Smooth muscle cell of the brain vasculature (primary cell): ENCODE results near the gene LGI4.

Source experiments
- DNase-seq: peaks from one replicate; pipeline ENCODE4 v3.0.0-alpha.2; 2012; ENCODE audit warnings: low read depth, low spot score

LGI4 gene

DNA sequence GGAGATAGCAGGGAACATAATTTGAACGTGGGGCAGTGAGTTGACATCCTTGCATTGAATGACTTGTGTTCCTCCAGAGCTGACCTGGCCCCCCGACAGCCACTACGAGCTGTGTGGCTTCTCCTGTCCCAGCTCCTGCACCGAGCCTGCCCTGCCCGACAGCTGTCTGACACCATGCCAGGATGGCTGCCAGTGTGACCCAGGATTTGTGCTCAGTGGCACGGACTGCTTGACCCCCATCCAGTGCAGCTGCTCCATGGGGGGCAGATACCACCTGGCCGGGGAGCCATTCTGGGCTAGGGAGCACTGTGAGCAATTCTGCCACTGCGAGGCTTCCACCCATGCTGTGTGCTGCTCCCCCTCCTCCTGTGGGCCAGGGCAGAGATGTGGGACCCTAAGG lies 48.4 kb downstream of the LGI4 start:
- no peak for DNase-seq

DNA sequence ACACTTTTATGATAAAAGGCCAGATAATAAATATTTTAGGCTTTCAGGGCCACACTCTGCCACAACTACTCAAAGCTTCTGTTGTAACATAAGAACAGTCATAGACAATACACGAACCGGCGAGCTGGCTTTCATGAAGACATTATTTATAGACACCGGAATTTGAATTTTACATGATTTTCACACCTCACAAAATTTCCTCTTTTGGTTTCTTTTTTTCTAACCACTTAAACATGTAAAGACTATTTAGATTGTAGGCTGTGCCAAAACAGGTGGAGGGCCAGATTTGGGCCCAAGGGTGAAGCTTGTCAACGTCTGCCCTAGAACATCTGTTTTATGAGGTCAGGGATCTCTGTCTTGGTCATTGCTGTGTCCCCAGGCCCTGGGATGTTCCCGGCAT lies 48.9 kb downstream of the LGI4 start:
- DNase-seq, result no peak

DNA sequence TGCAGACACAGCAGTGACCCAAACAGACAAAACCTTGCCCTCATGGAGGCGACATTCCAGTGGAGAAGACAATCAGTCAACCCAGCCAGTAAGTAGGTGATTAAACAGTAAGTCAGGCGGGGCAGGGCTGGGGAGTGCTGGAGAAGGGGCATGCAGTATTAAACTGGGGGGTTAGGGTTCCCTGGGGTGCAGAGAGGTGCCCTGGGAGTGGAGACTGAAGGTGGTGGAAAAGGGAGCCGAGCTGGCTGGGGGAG lies 50.4 kb downstream of the LGI4 start:
- DNase-seq, result no peak

DNA sequence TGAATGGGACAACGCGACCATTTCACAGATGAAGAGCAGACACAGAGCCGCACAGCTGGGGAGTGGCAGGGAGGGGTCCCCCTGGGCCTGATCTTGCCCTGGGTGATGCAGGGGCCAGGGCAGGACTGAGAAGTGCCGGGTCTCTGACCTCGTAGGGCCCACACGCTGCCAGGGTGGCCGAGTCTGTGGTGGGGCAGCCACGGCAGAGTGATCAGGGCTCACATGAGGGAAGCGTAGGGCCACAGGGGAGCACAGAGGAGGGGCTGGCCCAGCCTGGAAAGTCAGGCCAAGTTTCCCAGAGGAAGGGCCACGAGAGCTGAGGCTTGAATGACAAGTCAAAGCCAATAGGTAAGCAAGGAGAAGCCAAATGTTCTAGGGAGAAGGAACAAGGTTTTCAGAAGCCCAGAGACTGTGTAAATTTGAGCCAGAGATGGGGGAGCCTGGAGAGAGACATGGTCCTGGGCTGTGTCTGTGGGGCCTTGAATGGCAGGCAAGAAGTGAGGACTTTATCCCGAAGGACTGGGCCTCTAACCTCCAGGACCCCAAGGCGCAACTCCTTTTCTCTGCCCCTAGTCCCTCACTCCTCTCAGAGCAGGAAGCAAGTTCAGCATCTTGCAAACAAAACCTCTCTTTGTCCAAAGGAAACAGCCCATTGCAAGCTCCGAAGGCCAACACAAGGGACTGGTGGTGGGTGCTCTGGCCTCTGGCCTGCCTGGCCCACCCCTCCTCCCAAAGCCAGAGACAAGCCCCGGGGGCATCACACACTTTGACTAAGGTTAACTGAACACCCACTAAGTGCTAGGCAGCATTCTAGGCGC lies 51.0 kb downstream of the LGI4 start:
- no peak for DNase-seq

DNA sequence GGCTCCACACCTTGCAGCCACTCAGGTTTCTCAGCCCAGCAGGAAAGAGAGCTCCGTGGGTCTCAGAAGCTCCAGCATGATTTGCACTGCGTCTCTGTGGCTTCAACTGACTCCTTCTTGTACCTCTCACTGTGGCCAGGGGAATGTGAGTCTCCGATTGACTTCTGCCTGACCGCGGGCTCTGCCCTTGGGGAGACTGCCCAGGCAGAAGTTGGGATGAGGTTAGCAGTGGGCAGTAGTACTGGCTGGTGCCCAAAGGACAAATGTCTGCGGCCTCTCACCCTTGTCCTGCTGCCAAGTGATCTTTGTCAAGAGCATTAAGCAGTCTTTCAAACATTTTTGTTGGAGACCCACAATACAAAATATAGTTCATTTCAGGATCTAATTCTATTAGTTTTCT lies 53.7 kb downstream of the LGI4 start:
- no peak for DNase-seq

DNA sequence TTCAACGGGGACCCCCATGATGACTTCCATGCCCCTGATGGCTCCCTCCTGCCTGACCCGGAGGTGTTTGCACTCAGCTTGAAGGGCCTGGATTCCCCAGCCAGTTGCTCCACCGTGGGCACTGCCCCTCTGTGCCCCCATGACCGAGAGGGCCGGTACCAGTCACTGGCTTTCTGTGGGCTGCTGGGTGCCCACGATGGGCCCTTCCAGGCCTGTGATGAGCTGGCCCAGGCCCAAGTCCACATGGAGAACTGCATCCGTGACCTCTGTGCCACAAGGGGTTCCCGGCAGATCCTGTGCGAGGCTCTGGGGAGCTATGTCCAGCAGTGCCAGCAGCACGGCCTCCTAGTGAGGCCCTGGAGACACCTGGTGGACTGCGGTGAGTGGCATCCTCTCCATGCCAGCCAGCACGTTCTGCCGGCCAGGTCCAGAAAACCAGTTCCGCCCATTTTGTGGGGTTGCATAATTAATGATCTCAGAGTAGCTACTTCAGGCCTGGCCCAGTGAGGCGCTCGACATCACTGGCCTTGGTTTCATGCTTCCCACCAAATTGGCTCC lies 54.2 kb downstream of the LGI4 start:
- DNase-seq, result no peak

DNA sequence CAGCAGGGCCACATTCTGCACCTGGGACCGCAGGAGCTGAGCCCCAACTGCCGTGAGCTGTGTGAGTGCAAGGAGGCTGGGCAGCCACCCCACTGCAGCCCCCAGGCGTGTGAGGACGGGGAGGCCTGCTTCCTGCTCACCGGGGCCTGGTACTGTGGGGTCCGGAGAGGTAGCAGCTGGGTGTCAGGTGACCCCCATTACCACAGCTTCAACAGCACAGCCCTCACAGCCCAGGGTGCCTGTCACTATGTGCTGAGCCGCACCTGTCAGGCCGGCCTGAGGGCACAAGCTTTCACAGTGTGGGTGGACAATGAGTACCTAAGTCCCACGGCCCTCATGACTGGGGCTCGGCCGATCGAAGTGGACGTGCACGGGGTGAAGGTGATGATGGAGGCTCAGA lies 55.0 kb downstream of the LGI4 start:
- DNase-seq, result no peak

DNA sequence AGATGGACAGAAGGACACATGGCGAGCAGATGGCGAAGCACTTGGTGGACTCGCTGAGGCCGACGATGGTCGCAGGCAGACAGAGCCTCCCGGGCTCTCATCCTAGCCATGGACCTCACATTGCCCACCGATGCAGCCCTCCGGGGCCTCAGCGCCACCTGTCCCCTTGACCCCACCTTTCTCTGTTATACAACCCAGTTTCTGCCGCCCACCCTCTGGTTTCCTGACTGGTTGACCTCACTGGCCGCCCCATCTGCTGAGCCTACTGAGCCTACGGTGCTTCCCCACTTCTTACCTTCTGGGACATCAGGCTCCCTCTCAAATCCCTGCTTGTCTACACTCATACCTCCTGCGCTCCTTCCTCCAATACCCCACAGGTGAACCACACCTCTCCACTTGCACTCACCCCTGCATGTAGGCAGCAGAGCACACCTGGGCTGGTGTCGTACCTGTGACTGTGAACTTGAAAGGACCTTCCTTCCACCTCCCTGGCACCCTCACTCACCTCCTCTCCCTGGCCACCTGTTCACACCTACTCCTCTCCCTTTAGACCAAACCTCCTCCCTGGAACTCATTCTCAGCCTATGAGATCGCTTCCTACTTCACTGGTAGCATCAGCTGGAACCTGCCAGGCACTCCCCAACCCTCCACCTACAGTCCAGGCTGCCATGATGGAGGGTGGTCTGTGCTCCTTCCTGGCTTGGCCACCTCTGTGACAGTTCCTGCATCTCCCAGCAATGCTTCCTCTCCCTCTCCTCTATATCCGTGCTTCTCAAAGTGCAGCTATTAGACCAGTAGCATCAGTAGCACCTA lies 57.2 kb downstream of the LGI4 start:
- DNase-seq, result no peak

DNA sequence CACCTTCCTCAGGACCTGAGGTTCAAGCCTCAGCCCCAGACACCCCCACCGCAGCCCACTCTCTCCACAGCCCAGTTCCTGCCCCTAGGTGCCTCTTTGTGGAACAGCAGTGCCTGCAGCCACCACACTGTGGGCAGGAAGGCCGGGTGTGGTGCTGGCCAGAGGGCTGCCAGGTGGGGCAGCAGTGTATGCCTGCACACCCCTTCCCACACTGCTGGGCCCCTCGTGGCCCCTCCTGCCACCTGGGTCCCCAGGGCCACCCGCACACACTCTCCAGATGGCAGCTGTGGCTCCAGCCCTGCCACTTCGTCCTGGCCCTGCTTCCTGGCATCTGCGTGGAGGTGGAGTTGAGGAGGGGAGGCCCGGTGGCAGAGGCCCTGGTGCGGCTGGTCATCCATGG lies 58.2 kb downstream of the LGI4 start:
- no peak for DNase-seq

DNA sequence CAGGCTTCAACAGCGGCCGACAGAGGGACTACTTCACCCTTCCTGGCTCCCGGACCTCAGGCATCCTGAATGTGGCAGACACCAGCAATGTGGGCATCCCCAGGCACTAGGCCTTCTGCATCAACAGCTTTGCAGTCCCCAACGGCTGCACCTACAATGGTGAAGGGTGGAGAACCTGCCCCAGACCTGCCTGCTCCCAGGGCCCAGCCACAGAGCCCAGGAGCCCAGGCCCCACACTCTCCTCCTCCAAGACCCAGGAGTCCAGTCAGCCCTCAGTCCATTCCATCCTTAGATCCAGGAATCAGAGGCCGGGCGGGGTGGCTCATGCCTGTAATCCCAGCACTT lies 58.9 kb downstream of the LGI4 start:
- no peak for DNase-seq

DNA sequence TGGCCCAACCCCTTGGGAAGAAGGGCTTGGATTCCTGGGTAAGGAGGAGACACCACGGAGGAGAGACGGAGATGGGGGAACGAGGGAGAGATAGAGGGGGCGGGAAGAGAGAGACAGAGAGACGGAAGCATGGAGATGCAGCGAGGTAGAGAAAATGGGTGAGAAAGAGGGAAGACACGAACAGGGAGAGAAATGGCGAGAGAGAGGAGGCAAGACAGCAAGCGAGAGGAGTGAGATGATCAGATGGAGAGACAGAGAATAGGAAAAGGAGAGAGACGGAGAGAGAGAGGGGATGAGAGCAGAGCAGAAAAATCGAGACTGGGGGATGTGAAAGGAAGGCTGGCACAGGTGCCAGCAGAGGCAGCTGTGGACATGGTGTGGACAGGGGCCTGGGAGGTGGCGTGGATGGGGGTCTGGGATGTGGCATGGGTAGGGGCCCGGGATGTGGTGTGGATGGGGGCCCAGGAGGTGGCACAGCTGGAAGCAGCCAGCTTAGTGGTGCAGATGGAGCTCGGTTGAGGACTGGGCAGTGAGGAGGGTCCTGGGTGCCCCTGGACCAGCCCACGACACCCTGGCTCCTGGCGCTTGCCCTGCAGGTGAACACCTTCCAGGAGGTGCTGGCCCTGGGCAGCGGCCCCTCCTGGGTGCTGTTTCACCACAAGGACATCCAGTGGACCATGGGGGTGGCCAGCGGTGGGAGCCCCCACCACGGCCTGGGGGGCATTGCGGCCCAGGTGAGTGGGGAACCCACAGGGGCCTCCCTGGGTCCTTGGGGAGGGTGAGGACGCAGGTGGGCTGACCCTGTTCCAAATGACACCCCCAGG lies 59.4 kb downstream of the LGI4 start:
- no peak for DNase-seq
